SK-N-SH treated with all-trans-retinoic acid at 6 μM for 48 hours (cell line): Measurements from ENCODE around the gene TAF3.

Source experiments
- ARNTL ChIP-seq: fragments of 450-650 bp; formaldehyde crosslinking; IDR thresholded peaks from 2 replicates; pipeline ENCODE4 v1.5.0; 2020; ENCODE audit warnings: low read depth, mild to moderate bottlenecking, moderate library complexity, borderline replicate concordance
- CSDC2 ChIP-seq: fragments of 250-450 bp; sonication (Bioruptor Pico); IDR thresholded peaks from 2 replicates; pipeline ENCODE4 v1.5.0; 2020; ENCODE audit warnings: mild to moderate bottlenecking, moderate library complexity
- GLIS3 ChIP-seq: fragments of 250-450 bp; sonication (Bioruptor Pico); IDR thresholded peaks from 2 replicates; pipeline ENCODE4 v1.5.0; 2020; ENCODE audit warnings: mild to moderate bottlenecking, moderate library complexity
- RARB ChIP-seq: fragments of 250-450 bp; sonication (Bioruptor Pico); IDR thresholded peaks from 2 replicates; pipeline ENCODE4 v1.8.0; 2021; ENCODE audit warnings: mild to moderate bottlenecking, moderate library complexity
- TCF4 ChIP-seq: fragments of 250-450 bp; sonication (Bioruptor Pico); IDR thresholded peaks from 2 replicates; pipeline ENCODE4 v1.8.0; 2021; ENCODE audit warnings: mild to moderate bottlenecking, moderate library complexity, borderline replicate concordance
- TOX ChIP-seq: fragments of 250-450 bp; sonication (Bioruptor Pico); IDR thresholded peaks from 2 replicates; pipeline ENCODE4 v1.8.0; 2021; ENCODE audit warnings: mild to moderate bottlenecking, moderate library complexity, borderline replicate concordance
- ZC3H10 ChIP-seq: fragments of 250-450 bp; sonication (Bioruptor Pico); IDR thresholded peaks from 2 replicates; pipeline ENCODE4 v1.5.1; 2021; ENCODE audit warnings: mild to moderate bottlenecking, moderate library complexity
- ZFP30 ChIP-seq: fragments of 450-650 bp; formaldehyde crosslinking; IDR thresholded peaks from 2 replicates; pipeline ENCODE4 v1.5.0; 2022; ENCODE audit warnings: mild to moderate bottlenecking, moderate library complexity
- ZNF565 ChIP-seq: fragments of 450-650 bp; formaldehyde crosslinking; conservative IDR thresholded peaks from 2 replicates; pipeline ENCODE4 v1.5.0; 2020; ENCODE audit warnings: low read depth, mild to moderate bottlenecking, moderate library complexity
- ZNF8 ChIP-seq: fragments of 450-650 bp; formaldehyde crosslinking; IDR thresholded peaks from 2 replicates; pipeline ENCODE4 v1.5.0; 2020; ENCODE audit warnings: mild to moderate bottlenecking, moderate library complexity
- TF ChIP-seq, protein P1 (sequence below): fragments of 250-450 bp; sonication (Bioruptor Pico); IDR thresholded peaks from 2 replicates; pipeline ENCODE4 v1.5.1; 2020; ENCODE audit warnings: low read depth, mild to moderate bottlenecking, moderate library complexity
- TF ChIP-seq, protein P2 (sequence below): fragments of 250-450 bp; sonication (Bioruptor Pico); IDR thresholded peaks from 2 replicates; pipeline ENCODE4 v1.5.0; 2020; ENCODE audit warnings: mild to moderate bottlenecking, moderate library complexity
- TF ChIP-seq, protein P3 (sequence below): fragments of 250-450 bp; sonication (Bioruptor Pico); IDR thresholded peaks from 2 replicates; pipeline ENCODE4 v1.8.0; 2020; ENCODE audit warnings: mild to moderate bottlenecking, moderate library complexity, borderline replicate concordance

DNA sequence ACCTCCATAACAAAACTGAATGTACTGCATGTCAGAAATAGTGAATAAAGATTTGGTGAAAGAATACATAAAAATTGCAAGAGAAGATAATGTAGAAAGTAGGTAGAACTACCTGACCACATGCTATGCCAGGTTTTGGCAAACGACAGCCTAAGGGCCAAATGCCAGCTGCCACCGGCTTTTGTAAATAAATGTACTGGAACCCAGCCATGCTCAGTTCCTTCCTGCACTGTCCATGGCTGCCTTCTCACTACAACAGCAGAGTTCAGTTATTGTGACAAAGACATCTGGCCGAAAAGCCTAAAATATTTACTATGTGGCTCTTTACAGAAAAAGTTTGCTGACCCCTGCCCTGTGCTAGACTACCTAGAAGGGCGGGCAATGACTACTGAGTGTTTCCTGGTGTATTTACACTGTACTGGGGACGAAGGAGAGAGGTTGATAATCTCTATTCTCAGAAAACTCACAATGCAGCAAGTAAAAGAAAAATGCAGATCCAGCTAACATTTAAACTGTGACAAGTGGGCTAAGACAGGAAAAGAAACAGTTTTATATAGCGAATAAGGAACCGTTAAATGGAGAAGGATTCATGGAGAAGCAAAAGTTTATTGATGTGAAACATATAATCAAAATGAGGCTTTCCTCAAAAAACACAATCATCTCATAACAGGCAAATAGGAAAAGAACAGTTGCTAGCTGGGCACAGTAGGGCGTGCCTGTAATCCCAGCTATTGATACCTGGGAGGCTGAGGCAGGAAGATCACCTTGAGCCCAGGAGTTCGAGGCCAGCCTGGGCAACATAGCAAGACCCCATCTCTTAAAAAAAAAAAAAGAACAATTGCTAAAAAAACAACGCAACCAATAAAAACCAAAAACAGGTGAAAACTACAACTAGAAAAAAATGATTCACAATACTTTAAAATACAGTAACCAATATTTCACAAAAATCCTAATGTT, 44.2 kb upstream of the TAF3 start:
- no peak for TF ChIP-seq GLIS3
- no peak for TF ChIP-seq TOX (CRISPR knock-in tag)
- TF ChIP-seq RARB (CRISPR knock-in tag), result no peak
- no peak for TF ChIP-seq ZNF8
- TF ChIP-seq, protein P1, sequence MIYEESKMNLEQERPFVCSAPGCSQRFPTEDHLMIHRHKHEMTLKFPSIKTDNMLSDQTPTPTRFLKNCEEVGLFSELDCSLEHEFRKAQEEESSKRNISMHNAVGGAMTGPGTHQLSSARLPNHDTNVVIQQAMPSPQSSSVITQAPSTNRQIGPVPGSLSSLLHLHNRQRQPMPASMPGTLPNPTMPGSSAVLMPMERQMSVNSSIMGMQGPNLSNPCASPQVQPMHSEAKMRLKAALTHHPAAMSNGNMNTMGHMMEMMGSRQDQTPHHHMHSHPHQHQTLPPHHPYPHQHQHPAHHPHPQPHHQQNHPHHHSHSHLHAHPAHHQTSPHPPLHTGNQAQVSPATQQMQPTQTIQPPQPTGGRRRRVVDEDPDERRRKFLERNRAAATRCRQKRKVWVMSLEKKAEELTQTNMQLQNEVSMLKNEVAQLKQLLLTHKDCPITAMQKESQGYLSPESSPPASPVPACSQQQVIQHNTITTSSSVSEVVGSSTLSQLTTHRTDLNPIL, result no peak
- TF ChIP-seq ARNTL (CRISPR knock-in tag), result no peak
- TF ChIP-seq, protein P2, sequence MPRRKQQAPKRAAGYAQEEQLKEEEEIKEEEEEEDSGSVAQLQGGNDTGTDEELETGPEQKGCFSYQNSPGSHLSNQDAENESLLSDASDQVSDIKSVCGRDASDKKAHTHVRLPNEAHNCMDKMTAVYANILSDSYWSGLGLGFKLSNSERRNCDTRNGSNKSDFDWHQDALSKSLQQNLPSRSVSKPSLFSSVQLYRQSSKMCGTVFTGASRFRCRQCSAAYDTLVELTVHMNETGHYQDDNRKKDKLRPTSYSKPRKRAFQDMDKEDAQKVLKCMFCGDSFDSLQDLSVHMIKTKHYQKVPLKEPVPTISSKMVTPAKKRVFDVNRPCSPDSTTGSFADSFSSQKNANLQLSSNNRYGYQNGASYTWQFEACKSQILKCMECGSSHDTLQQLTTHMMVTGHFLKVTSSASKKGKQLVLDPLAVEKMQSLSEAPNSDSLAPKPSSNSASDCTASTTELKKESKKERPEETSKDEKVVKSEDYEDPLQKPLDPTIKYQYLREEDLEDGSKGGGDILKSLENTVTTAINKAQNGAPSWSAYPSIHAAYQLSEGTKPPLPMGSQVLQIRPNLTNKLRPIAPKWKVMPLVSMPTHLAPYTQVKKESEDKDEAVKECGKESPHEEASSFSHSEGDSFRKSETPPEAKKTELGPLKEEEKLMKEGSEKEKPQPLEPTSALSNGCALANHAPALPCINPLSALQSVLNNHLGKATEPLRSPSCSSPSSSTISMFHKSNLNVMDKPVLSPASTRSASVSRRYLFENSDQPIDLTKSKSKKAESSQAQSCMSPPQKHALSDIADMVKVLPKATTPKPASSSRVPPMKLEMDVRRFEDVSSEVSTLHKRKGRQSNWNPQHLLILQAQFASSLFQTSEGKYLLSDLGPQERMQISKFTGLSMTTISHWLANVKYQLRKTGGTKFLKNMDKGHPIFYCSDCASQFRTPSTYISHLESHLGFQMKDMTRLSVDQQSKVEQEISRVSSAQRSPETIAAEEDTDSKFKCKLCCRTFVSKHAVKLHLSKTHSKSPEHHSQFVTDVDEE, result no peak
- TF ChIP-seq, protein P3, sequence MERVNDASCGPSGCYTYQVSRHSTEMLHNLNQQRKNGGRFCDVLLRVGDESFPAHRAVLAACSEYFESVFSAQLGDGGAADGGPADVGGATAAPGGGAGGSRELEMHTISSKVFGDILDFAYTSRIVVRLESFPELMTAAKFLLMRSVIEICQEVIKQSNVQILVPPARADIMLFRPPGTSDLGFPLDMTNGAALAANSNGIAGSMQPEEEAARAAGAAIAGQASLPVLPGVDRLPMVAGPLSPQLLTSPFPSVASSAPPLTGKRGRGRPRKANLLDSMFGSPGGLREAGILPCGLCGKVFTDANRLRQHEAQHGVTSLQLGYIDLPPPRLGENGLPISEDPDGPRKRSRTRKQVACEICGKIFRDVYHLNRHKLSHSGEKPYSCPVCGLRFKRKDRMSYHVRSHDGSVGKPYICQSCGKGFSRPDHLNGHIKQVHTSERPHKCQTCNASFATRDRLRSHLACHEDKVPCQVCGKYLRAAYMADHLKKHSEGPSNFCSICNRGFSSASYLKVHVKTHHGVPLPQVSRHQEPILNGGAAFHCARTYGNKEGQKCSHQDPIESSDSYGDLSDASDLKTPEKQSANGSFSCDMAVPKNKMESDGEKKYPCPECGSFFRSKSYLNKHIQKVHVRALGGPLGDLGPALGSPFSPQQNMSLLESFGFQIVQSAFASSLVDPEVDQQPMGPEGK (CRISPR knock-in tag), result no peak
- TF ChIP-seq CSDC2, result no peak
- no peak for TF ChIP-seq ZNF565
- TF ChIP-seq TCF4 (CRISPR knock-in tag), result no peak
- no peak for TF ChIP-seq ZFP30 (CRISPR knock-in tag)
- no peak for TF ChIP-seq ZC3H10 (CRISPR knock-in tag)
